Prostate gland (tissue), 2 donors: ENCODE data around the gene PNPLA5. TPM values are rescaled to one million over a fixed set of nuclear protein-coding genes. Genes with fewer than 3 reads are reported as not detected.

Experiments
- DNase-seq: peaks from one replicate; pipeline ENCODE4 v3.0.0-alpha.2; 2019; ENCODE audit warnings: low spot score
- H3K27ac ChIP-seq, 2 donors: fragments of 200-600 bp; sonication (generic); 2 replicates each; pipeline ENCODE4 v1.5.1; 2017 to 2019
- H3K27me3 ChIP-seq: fragments of 200-600 bp; sonication (generic); replicated peaks from 2 replicates; pipeline ENCODE4 v1.5.1; 2019; ENCODE audit not compliant: insufficient read depth
- H3K36me3 ChIP-seq, 2 donors: fragments of 200-600 bp; sonication (generic); 1 replicate in 1 of 2; 2 replicates in 1 of 2; pipeline versions ENCODE4 v1.5.1 to v1.8.1; 2017 to 2019
- H3K4me1 ChIP-seq: fragments of 200-600 bp; sonication (generic); replicated peaks from 2 replicates; pipeline ENCODE4 v1.5.1; 2019
- H3K4me3 ChIP-seq, 2 donors: fragments of 200-600 bp; sonication (generic); 2 replicates each; pipeline ENCODE4 v1.5.1; 2017 to 2019
- H3K9me3 ChIP-seq: fragments of 200-600 bp; sonication (generic); 2 replicates; pipeline ENCODE4 v1.5.1; 2017
- CTCF ChIP-seq, 4 experiments: fragments of 200-600 bp in 2 of 4; fragments of 450-650 bp in 2 of 4; sonication (generic) in 2 of 4; IDR thresholded peaks; 1 replicate in 3 of 4; 2 replicates in 1 of 4; pipeline ENCODE4 v1.5.1; 2016 to 2019; ENCODE audit warnings: antibody characterized with exemption in 4 of 4, mild to moderate bottlenecking in 2 of 4, moderate library complexity in 2 of 4
- POLR2A ChIP-seq: fragments of 450-650 bp; IDR thresholded peaks from one replicate; pipeline ENCODE4 v1.6.1; 2016; ENCODE audit warnings: antibody characterized with exemption, mild to moderate bottlenecking
- POLR2AphosphoS5 ChIP-seq: sonication (generic); formaldehyde crosslinking; IDR thresholded peaks from one replicate; pipeline ENCODE4 v1.6.1; 2017; ENCODE audit warnings: antibody characterized with exemption
- WGBS: methylation state at CpG from one replicate; pipeline ENCODE4 v1.1.5; 2018; 5-methylcytosine and 5-hydroxymethylcytosine counted together
- intact Hi-C: fragments of 100-400 bp; cut with DNase I; formaldehyde crosslinking; loops from one replicate; pipeline ENCODE4 v1.14.2; 2022
- total RNA-seq, 2 donors: library from RNA; depleted of rRNA; stranded (reverse); fragments of >200 nt; gene quantifications; one replicate each; pipeline ENCODE4 v1.1.0, GENCODE V29; 2016

PNPLA5 gene
- total RNA-seq, 2 donors from 2014 or later = not detected

- WGBS = 65% methylated on average over 13 of the region's 13 CpGs
- TF ChIP-seq CTCF (IDR thresholded peaks at IDR 0.05) (no peak), POLR2AphosphoS5 (no peak), POLR2A (no peak)
- intact Hi-C loops = no loop called here
- DNase-seq = no peak
- Histone ChIP-seq H3K27me3 (peaks cover 9% of the 10 kb centered on the region), H3K4me3 (no peak overlapping the region), H3K36me3 (no peaks in the 10 kb centered on the region), H3K27ac (no peak overlapping the region), H3K9me3 (no peaks in the 10 kb centered on the region), H3K4me1 (no peaks in the 10 kb centered on the region)
Measured at GRCh38 chr22:43851058-43851978, 40.5 kb downstream of the PNPLA5 start.

- 61% methylated on average over 12 of the region's 12 CpGs for WGBS
- Histone ChIP-seq H3K27me3 (peaks cover 9% of the 10 kb centered on the region), H3K36me3 (no peaks in the 10 kb centered on the region), H3K9me3 (no peaks in the 10 kb centered on the region), H3K4me1 (no peaks in the 10 kb centered on the region), H3K27ac (no peak overlapping the region), H3K4me3 (no peak overlapping the region)
- TF ChIP-seq POLR2AphosphoS5 (no peak), POLR2A (no peak), CTCF (IDR thresholded peaks at IDR 0.05) (no peak)
- DNase-seq = no peak
- intact Hi-C loops = no loop called here
Measured at GRCh38 chr22:43850529-43850928, 41.3 kb downstream of the PNPLA5 start.

- Histone ChIP-seq H3K4me3 (no peak overlapping the region), H3K4me1 (no peaks in the 10 kb centered on the region), H3K27me3 (peaks cover 9% of the 10 kb centered on the region), H3K36me3 (no peaks in the 10 kb centered on the region), H3K9me3 (no peaks in the 10 kb centered on the region), H3K27ac (no peak overlapping the region)
- 70% methylated on average over 13 of the region's 13 CpGs for WGBS
- DNase-seq = no peak
- TF ChIP-seq POLR2AphosphoS5 (no peak), POLR2A (no peak), CTCF (IDR thresholded peaks at IDR 0.05) (no peak)
- intact Hi-C loops = no loop called here
Measured at GRCh38 chr22:43849731-43850130, 42.1 kb downstream of the PNPLA5 start.

- Histone ChIP-seq H3K27ac (no peak overlapping the region), H3K27me3 (peaks cover 9% of the 10 kb centered on the region), H3K4me1 (no peaks in the 10 kb centered on the region), H3K36me3 (no peaks in the 10 kb centered on the region), H3K9me3 (no peaks in the 10 kb centered on the region), H3K4me3 (no peak overlapping the region)
- DNase-seq = no peak
- intact Hi-C loops = no loop called here
- TF ChIP-seq CTCF (IDR thresholded peaks at IDR 0.05) (peak in 1 of 4 experiments; percentile 25), POLR2A (no peak)
- WGBS = 45% methylated on average over 16 of the region's 16 CpGs
Measured at GRCh38 chr22:43848366-43849171, 43.2 kb downstream of the PNPLA5 start.
